HL-60 (cell line): ENCODE data around the gene SULT2B1.

Experiments
- CTCF ChIP-seq: IDR thresholded peaks from one replicate; pipeline ENCODE4 v1.5.1; 2011; ENCODE audit warnings: low read length, control low read depth, inconsistent platforms; ENCODE audit not compliant: insufficient read depth
- GABPA ChIP-seq: IDR thresholded peaks from 2 replicates; pipeline ENCODE4 v1.6.1; 2012; ENCODE audit warnings: low read depth
- POLR2AphosphoS5 ChIP-seq: IDR thresholded peaks from 2 replicates; pipeline ENCODE4 v1.6.1; 2012; ENCODE audit warnings: low read depth
- TF ChIP-seq, protein P1 (sequence below): IDR thresholded peaks from 2 replicates; pipeline ENCODE4 v1.6.1; 2012; ENCODE audit warnings: low read depth; ENCODE audit not compliant: insufficient replicate concordance

DNA sequence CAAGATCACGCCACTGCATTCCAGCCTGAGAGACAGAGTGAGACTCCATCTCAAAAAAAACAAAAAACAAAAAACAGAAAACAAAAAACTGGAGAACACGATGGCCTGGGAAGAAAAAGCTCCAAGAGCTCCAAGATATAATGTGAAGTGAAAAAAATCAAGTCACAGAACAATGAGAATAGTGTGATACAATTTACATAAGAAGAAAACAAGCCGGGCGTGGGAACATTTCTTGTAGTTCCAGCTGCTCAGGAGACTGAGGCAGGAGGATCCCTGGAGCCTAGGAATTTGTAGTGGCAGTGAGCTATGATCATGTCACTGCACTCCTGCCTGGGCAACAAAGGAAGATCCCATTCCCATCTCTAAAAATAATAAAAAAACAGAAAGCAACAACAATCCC lies 31.8 kb upstream of the SULT2B1 start:
- TF ChIP-seq CTCF = no peak
- no peak for TF ChIP-seq POLR2AphosphoS5
- TF ChIP-seq, protein P1, sequence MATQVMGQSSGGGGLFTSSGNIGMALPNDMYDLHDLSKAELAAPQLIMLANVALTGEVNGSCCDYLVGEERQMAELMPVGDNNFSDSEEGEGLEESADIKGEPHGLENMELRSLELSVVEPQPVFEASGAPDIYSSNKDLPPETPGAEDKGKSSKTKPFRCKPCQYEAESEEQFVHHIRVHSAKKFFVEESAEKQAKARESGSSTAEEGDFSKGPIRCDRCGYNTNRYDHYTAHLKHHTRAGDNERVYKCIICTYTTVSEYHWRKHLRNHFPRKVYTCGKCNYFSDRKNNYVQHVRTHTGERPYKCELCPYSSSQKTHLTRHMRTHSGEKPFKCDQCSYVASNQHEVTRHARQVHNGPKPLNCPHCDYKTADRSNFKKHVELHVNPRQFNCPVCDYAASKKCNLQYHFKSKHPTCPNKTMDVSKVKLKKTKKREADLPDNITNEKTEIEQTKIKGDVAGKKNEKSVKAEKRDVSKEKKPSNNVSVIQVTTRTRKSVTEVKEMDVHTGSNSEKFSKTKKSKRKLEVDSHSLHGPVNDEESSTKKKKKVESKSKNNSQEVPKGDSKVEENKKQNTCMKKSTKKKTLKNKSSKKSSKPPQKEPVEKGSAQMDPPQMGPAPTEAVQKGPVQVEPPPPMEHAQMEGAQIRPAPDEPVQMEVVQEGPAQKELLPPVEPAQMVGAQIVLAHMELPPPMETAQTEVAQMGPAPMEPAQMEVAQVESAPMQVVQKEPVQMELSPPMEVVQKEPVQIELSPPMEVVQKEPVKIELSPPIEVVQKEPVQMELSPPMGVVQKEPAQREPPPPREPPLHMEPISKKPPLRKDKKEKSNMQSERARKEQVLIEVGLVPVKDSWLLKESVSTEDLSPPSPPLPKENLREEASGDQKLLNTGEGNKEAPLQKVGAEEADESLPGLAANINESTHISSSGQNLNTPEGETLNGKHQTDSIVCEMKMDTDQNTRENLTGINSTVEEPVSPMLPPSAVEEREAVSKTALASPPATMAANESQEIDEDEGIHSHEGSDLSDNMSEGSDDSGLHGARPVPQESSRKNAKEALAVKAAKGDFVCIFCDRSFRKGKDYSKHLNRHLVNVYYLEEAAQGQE = no peak
- TF ChIP-seq GABPA = no peak
